Fibroblast of lung (primary cell): ENCODE measurements around the gene TSPAN2. TPM values are rescaled to one million over a fixed set of nuclear protein-coding genes. Genes with fewer than 3 reads are reported as not detected.

Experiments used
- DNase-seq, 2 donors: peaks; one replicate each; pipeline versions ENCODE4 v3.0.0 to v3.0.0-alpha.2; 2010; ENCODE audit warnings: low read depth in 2 of 2
- H2AFZ ChIP-seq: 2 replicates; pipeline ENCODE4 v1.5.1; 2012; ENCODE audit warnings: low read length, control low read depth, inconsistent platforms
- H3K27ac ChIP-seq: 2 replicates; pipeline ENCODE4 v1.5.1; 2011; ENCODE audit warnings: low read length, control low read depth; ENCODE audit not compliant: insufficient read depth
- H3K27me3 ChIP-seq: 2 replicates; pipeline ENCODE4 v1.5.1; 2011; ENCODE audit warnings: mild to moderate bottlenecking, low read length; ENCODE audit not compliant: control insufficient read depth, insufficient read depth
- H3K36me3 ChIP-seq: 2 replicates; pipeline ENCODE4 v1.5.1; 2011; ENCODE audit warnings: low read length; ENCODE audit not compliant: control insufficient read depth, insufficient read depth
- H3K4me1 ChIP-seq: 2 replicates; pipeline ENCODE4 v1.5.1; 2011; ENCODE audit warnings: low read length; ENCODE audit not compliant: control insufficient read depth, insufficient read depth; ENCODE audit errors: extremely low read depth
- H3K4me2 ChIP-seq: 2 replicates; pipeline ENCODE4 v1.5.1; 2011; ENCODE audit warnings: low read length, control low read depth; ENCODE audit not compliant: insufficient read depth; ENCODE audit errors: extremely low read depth
- H3K4me3 ChIP-seq, 4 experiments: fragments of 200-600 bp in 1 of 4; sonication (generic) in 1 of 4; replicated peaks in 1 of 4; 2 replicates each; pipeline ENCODE4 v1.5.1; 2011 to 2016; ENCODE audit warnings: low read length in 4 of 4, low read depth in 3 of 4, mild to moderate bottlenecking in 3 of 4, control low read depth in 2 of 4, inconsistent platforms in 1 of 4, mixed read lengths in 1 of 4; ENCODE audit not compliant: insufficient read depth in 1 of 4; ENCODE audit errors: control extremely low read depth in 1 of 4
- H3K79me2 ChIP-seq: 2 replicates; pipeline ENCODE4 v1.5.1; 2012; ENCODE audit warnings: mild to moderate bottlenecking, low read length, inconsistent platforms; ENCODE audit not compliant: control insufficient read depth, insufficient read depth
- H3K9ac ChIP-seq: 2 replicates; pipeline ENCODE4 v1.5.1; 2011; ENCODE audit warnings: mild to moderate bottlenecking, low read length, control low read depth; ENCODE audit not compliant: insufficient read depth
- H3K9me3 ChIP-seq: 2 replicates; pipeline ENCODE4 v1.5.1; 2012; ENCODE audit warnings: low read depth, low read length; ENCODE audit not compliant: control insufficient read depth, insufficient read depth
- H4K20me1 ChIP-seq: 2 replicates; pipeline ENCODE4 v1.5.1; 2011; ENCODE audit warnings: low read length; ENCODE audit not compliant: control insufficient read depth, insufficient read depth; ENCODE audit errors: extremely low read depth
- CTCF ChIP-seq, 2 donors: IDR thresholded peaks in 1 of 2; conservative IDR thresholded peaks in 1 of 2; 1 replicate in 1 of 2; 2 replicates in 1 of 2; pipeline ENCODE4 v1.5.1; 2011 to 2012; ENCODE audit warnings: low read length in 2 of 2, control low read depth in 1 of 2, inconsistent platforms in 1 of 2, low read depth in 1 of 2, mild to moderate bottlenecking in 1 of 2
- EZH2 ChIP-seq: IDR thresholded peaks from 2 replicates; pipeline ENCODE4 v1.5.1; 2012; ENCODE audit warnings: low read length, control low read depth, mild to moderate bottlenecking; ENCODE audit errors: missing control alignments
- polyA plus RNA-seq, 2 donors: library from polyadenylated mRNA; depleted of rRNA in 1 of 2; stranded (reverse) in 1 of 2; unstranded in 1 of 2; fragments of >200 nt; gene quantifications; 2 replicates each; pipeline ENCODE4 v1.2.1, GENCODE V29; 2011 to 2012; ENCODE audit warnings: missing spikeins in 1 of 2
- total RNA-seq: library from RNA; depleted of rRNA; stranded (reverse); fragments of >200 nt; gene quantifications from 2 replicates; pipeline ENCODE4 v1.2.1, GENCODE V29; 2014

TSPAN2 gene
- total and polyA plus RNA-seq, 2 donors (not counting 1 experiment from before 2014, with no cell fraction given) = 0.08 to 0.66 TPM

- Histone ChIP-seq H3K27me3 (no peaks in the 10 kb centered on the region), H3K79me2 (no peaks in the 10 kb centered on the region), H3K36me3 (no peaks in the 10 kb centered on the region), H3K27ac (peak overlapping the region; percentile 28), H3K9ac (no peak overlapping the region), H2AFZ (peak overlapping the region; percentile 24), H4K20me1 (no peaks in the 10 kb centered on the region), H3K9me3 (no peaks in the 10 kb centered on the region), H3K4me1 (no peaks in the 10 kb centered on the region), H3K4me3 (peak overlapping the region in 3 of 4 experiments; percentile 37 to 40 (median 39)), H3K4me2 (peak overlapping the region; percentile 69)
- TF ChIP-seq CTCF (conservative IDR thresholded peaks at IDR 0.05 in 1 of 2, IDR thresholded peaks at IDR 0.05 in 1 of 2; ENCODE audit: low read depth in 1 of 2, low read length in 2 of 2) (no peak), EZH2 (no peak)
- peak in 1 of 2 donors; percentile 50 for DNase-seq
Observed at GRCh38 chr1:115099693-115100050, 10.4 kb upstream of the TSPAN2 start.

GRCh38 chr1:115098979-115099692, 9.8 kb upstream of the TSPAN2 start:
- H3K4me3 ChIP-seq = peak overlapping the region; percentile 14 to 40 (median 38)
- no peaks in the 10 kb centered on the region for H3K79me2 ChIP-seq
- H4K20me1 ChIP-seq = no peaks in the 10 kb centered on the region
- no peaks in the 10 kb centered on the region for H3K9me3 ChIP-seq
- H3K27me3 ChIP-seq = no peaks in the 10 kb centered on the region
- no peaks in the 10 kb centered on the region for H3K36me3 ChIP-seq
- peak overlapping the region; percentile 24 for H2AFZ ChIP-seq
- H3K27ac ChIP-seq = peak overlapping the region; percentile 28
- TF ChIP-seq EZH2 (no peak), CTCF (conservative IDR thresholded peaks at IDR 0.05 in 1 of 2, IDR thresholded peaks at IDR 0.05 in 1 of 2; ENCODE audit: low read depth in 1 of 2, low read length in 2 of 2) (no peak)
- peak; percentile 19 to 75 for DNase-seq
- no peaks in the 10 kb centered on the region for H3K4me1 ChIP-seq
- H3K9ac ChIP-seq = no peak overlapping the region
- peak overlapping the region; percentile 69 for H3K4me2 ChIP-seq

GRCh38 chr1:115092175-115092574, 2.9 kb upstream of the TSPAN2 start:
- Histone ChIP-seq H3K9ac (no peak overlapping the region), H3K36me3 (no peaks in the 10 kb centered on the region), H3K4me2 (no peak overlapping the region), H3K4me1 (peaks cover 3% of the 10 kb centered on the region), H3K79me2 (no peaks in the 10 kb centered on the region), H2AFZ (no peak overlapping the region), H3K4me3 (no peak overlapping the region), H3K9me3 (no peaks in the 10 kb centered on the region), H4K20me1 (no peaks in the 10 kb centered on the region), H3K27ac (no peak overlapping the region), H3K27me3 (peaks cover 2% of the 10 kb centered on the region)
- DNase-seq = no peak
- TF ChIP-seq EZH2 (no peak), CTCF (conservative IDR thresholded peaks at IDR 0.05 in 1 of 2, IDR thresholded peaks at IDR 0.05 in 1 of 2; ENCODE audit: low read depth in 1 of 2, low read length in 2 of 2) (no peak)
